GM18870 (cell line): Measurements from ENCODE around the gene ADCYAP1R1.

Experiments used
- ATAC-seq: cut with Tn5 transposase; IDR thresholded peaks from one replicate; pipeline ENCODE4 v1.9.1; 2021; ENCODE audit warnings: moderate library complexity; ENCODE audit not compliant: unreplicated experiment

ADCYAP1R1 gene

DNA sequence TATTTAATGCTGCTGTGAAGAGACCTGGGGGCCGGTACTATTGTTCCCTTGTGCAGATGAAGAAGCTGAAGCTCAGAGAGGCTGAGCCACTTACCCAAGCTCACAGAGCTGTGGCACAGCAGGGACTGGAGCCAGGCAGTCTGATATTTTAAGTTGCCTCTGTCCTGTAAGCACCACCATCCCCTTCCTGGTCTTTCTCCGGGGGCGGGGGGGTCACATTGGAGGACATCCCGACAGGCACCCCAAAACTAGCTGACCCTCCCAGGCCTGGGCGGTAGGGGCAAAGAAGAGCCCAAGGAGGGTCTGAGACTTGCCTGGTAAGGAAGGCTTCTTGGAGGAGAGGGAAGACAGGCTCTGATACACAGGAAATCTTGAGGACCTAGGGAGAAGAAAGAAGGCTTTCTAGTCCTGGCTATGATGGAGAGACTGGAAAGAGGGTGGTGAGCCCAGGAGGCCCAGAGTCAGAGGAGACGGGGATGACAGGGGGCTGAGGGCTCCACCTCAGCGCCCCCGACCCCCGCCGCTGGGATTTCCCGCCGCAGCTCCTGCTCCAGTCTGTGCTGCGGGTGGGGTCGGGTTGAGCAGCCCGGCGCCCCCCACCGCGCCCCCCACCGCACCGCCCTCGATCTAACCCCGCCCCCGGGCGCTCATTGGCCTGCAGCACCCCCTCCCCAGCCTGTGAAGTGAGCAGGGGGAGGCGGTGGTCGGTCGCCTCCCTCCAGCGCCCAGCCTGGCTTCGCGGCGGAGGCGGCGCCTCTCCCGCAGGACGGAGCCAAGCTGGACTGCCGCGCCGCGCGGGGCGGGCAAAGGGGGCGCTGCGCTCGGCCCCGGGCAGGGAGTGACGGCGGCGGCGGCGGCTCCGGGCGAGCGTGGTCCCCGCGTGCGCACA, at the start of gene ADCYAP1R1:
ADCYAP1R1 (plus strand) TSS at position 711 of the 889 bp plus-strand sequence. CDS start 10,957 bp downstream, outside the sequence.
- ATAC-seq, result no peak

DNA sequence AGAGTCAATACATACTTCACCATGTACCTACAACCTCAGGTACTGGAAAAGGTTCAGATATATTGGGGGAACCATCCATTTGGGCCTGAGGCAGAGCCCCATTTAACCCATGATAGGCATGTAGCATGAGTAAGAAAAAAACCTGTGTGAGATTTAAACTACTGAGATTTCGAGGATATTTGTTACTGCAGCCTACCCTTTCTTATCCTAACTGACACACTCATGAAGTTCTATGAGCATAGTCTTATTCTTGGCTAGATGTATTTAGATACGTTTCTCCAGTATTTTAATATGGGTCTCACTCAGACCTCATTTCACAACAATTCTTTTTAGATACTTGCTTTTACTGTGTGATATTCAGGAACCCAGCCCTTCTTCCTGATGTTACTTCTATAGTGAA, 49.0 kb upstream of the ADCYAP1R1 start:
- ATAC-seq, result no peak

DNA sequence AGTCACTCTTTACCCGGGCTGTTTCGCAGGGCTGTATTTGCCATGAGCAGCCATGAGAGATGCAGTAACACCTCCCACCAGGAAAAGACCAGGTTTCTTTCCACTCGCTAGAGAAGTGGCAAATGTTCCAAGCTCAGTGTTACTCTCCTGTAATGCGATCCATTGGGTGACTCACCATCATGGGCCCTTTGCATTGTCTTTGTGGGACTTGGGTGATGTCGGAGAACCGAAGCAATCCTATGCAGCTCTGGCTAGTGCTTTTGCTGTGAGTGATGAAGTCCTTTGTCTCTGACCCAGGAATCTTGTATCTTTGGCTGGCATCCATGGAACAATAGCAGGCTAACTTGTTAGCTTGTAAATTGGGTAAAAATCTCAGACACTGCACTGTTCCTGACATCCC, 48.4 kb upstream of the ADCYAP1R1 start:
- ATAC-seq, result no peak

DNA sequence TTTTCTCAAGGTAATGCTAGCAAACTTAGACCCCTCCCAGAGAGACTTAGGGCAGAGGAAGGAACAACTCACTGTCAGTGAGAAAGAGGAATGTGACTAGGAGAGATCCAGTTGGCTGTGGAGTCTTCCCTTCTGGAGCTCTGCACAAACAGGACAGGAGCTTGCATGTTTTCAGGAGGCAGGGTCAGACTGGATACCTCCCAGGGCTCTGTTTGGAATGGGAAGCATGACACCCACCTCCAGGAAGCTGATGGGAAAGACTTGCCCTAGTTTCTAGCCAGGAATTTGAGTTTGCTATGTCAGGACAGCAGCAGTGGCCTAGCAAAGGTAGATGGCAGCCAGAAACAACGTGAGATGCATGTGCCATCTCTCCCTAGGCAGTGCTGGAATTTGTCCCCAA, 47.7 kb upstream of the ADCYAP1R1 start:
- ATAC-seq, result no peak

DNA sequence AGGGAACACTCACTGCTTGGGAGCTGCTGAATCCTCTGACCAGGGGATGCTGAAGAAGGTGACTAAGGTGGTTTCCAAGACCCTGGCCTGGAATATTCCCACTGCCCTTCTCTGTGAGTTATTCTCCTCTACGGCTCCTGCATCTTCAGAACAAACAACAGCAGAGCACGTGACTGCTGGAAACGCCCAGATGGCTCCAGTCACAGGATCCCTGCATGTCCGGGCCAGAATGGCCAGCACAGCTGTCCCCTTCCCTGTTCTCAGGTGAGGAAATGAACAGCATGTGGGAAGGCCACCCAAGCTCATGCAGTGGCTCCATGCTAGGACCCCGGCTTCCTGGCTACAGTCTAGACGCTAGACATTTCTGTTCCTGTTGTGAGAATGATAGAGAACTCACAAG, 45.3 kb upstream of the ADCYAP1R1 start:
- ATAC-seq, result no peak

DNA sequence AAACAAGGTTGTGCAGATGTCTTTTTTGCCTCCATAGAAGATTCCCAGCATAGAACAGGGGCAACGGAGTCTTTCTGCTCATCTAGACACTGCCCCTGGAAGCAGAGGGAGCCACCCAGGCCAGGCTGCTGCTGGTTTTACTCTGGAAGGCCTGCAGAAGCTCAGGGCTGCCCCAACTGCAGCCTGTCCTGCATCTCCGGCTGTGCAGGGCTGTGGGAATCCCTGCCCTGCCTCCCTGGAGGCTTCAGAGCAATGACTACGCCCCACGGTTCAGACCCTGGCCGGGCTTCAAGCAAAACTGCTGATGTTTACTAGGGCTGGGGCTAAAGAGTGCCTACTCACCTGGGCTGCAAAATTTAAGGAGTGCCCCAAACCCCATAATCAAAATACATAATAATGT, 44.5 kb upstream of the ADCYAP1R1 start:
- ATAC-seq, result no peak

DNA sequence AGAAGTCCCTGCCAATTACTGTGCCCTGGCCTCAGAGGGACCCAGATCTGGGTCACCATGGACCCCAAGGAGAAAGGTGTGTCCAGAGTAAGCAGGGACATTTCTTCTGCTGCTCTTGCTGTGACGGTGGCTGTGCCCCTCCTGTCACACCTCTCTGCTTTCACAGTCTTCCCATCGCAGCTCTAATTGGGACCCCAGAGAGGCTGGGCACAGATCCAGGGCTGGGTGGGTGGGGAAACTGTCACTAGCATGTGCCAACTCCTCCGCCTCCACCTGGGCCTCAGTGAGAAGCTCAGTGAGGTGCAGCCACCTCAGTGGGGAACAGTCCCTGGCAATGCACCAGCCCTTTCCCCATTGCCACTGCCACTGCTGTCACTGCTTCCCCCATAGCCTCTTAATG, 37.3 kb upstream of the ADCYAP1R1 start:
- ATAC-seq, result no peak

DNA sequence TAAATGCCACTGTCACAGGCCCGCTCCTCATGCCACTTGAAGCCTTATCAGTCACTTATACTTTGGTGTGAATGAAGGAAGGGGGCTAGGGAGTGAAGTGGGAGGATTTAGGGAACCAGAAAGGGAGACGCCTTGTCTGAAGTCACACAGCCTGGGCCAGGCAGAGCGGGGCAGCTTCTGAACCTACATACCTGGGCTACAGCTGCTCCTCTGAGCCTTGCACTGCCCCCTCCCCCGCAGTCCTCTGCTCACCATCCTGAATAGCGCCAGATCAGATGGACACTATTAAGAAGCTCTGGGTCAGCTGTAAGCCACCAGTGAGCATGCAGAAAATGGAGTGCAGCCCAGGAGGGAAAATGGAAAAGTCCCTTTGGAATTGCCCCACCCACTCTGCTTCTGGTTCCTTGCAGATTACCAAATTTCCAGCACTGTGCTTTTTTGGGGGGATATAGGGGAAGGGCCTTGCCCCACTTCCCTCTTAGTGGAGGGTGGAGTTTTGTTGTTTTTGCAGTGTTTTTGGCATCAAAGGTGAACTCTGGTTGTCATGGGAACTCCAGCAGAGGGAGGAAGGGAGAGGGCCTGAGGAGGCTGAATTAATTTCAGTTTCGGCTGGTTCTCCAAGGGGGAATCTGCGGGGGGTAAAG, 35.0 kb upstream of the ADCYAP1R1 start:
- ATAC-seq, result no peak

DNA sequence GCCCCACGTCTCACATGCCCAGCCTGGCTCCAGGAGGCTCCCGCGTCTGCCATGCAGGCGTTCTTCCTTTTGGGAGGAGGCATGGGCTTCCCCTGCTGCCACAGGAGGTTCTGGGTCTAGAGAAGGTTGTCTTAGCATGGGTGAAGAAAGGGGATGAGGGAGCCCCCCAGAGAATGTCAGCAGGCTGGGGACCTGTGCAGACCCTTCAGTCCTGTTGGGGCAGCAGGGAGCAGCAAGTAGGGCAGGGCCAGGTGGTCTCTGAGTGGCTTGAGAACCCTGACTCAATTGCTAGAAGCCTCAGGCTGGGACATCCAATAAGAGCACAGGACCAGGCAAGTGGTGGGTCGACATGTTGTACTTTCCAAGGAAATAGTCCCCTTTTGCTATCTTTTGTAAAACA, 34.4 kb upstream of the ADCYAP1R1 start:
- ATAC-seq, result no peak

DNA sequence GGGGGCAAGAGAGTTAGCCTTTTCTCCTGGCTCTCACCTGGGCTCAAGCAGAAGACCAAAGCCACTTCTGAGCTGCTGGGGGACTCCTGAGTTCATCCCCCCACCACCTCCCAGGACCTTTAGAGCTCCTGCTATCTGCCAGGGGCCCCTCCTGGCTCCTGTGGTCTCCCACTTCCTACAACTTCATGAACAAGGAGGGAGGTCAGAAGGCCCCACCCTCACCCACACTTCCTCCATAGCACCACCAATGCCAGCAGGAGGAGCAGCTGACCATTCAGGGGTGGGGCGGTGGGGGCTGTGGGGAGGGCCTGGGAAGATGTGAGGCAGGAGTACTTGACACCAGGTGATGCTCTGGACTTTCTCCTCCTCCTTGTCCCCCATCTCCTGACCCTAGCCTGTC, 32.6 kb upstream of the ADCYAP1R1 start:
- no peak for ATAC-seq

DNA sequence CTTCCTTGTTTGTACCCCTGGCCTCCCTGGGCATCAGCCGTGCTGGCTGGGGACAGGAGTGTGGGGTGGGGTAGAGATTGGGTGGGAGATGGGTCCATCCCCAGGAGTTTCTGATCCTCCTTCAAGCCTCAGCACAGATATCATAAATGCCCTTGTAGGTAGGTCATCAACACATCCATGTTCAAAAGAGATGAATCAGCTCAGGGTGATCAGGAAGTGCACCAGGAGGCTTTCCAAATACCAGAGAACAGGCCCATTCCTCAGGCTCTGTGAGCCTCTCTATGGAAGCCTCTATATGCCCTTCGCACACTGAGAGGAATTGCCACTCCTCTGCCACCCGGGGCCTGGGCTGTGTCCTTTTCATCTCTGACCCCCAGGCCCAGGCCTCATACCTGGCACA, 31.9 kb upstream of the ADCYAP1R1 start:
- ATAC-seq, result no peak

DNA sequence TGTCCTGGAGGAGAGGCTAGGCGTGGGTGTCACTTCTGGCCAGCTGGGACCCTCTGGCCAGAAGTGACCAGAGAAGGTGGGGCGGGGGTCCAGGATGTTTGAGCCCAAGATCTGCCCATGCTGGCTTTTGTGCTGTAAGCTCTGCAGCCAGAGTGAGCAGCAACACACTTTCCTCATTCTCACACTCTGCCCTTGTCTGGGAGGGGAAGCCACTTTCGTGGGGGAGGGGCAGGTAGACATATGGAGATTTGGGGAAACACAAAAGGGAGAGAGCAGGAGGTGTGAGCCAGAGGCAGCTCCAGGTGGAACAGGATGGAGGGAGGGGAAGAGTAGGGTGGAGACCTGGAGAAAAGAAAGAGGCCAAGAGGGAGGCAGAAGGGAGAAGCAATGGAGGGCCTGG, 31.5 kb upstream of the ADCYAP1R1 start:
- no peak for ATAC-seq

DNA sequence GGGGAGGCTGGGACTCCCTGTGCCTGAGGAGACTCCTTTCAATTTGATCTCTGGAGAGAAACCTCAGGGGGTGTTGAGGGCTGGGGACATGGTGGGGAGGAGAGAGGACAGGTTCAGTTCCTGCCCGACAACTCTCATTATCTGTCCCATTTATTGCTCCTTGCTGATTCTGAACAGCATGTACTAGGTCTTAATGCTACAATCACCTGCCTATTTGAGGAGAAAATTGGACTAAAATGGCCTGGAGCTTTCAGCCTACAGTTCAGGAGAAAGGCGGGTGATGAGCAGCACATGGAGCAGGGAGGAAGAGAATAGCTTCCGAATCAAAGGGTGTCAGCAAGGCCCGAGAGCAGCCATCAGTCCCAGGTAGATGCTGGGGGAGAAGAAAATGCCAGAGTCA, 30.0 kb upstream of the ADCYAP1R1 start:
- ATAC-seq, result no peak

DNA sequence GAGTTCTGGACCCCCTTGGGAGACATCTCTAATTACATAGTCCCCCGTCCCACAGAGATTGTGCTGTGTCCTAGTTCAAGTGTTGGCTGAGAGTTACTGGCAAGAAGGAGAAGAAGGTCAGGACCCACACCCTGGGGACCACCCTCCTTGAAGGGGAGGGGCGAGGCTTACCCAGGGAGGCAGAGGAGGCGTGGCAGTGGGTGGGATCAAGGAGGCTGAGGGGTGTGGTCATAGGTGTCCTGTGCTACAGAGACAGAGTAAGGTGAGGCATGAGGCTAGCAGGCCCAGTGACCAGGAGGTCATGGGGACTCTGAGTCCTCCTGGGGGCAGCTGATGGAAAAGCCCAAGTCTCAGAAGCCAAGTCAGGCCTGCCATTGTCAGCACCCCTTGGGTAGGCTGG, 29.4 kb upstream of the ADCYAP1R1 start:
- no peak for ATAC-seq

DNA sequence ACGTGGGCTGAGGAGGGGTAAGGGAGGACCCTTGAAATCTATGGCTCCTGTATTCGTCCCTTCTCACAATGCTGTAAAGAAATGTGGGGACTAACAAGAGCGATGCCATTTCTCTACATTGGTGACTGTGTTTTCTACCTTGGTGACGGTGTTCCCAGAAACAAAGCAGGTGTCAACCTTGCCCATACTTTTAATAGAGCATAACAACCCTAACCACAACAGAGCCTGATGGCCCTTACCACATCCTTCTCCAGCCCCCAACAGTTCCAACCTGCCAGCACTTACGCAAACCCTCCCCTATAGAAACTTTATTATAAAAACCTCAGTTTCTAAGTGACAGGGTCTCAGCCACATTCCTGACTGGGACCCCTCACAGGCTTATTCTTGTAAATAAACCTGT, 28.2 kb upstream of the ADCYAP1R1 start:
- ATAC-seq, result no peak

DNA sequence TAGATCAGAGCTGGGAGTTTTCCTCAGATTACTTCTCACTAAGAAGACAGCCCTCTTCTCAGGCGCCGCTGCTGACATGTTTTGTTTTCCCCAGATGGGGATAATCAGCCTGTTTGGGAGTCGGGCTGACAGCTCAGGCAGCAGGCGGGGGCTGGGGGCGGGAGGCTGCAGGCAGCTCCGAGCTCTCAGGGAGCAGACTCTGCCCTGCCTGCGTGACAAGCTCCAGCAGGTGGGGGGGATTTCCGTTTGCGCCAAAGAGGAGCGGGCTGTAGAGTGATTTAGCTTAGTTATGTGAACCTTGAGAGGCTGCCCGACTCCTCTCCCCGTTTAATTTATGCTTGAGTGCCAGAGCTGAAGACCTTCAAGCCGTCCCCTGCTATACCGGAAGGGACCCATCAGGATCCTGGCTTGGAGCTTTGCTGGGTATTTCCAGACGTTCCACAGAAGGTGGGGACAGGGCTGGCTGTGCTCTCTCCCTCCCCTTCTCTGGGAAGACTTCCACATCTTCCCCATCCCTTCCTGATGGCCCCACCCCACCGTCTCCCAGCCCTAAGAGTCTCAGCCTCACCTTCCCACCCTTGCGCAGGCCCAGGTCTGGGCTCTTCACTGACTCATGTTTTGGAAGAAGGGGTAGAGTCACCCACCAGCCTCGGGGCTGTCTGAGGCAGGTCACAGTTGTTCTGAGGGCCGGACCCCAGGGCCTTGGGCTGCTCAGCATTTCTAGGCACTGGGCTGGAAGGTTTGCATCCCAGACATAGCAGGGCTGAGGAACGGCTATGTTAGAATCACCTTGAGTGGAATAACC, 24.7 kb upstream of the ADCYAP1R1 start:
- no peak for ATAC-seq

DNA sequence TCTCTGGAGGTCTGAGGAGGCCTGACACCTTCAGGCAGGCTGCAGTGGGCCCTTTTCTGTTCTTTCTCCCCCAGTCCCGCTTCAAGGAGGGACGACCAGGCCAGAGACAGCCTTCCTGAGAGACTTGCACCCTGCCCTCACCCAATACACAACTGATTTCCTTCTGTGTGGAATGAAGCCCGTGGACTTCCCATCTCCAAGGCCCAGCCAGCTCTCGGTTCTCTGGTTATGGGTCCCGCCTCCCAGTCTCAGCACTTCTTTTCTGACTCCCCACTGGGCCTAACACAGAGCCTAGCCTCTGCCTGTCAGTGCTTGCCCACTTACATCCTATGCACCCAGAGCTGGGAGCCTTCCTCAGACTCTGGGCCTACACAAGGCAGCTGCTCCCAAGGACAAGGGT, 24.1 kb upstream of the ADCYAP1R1 start:
- ATAC-seq, result no peak

DNA sequence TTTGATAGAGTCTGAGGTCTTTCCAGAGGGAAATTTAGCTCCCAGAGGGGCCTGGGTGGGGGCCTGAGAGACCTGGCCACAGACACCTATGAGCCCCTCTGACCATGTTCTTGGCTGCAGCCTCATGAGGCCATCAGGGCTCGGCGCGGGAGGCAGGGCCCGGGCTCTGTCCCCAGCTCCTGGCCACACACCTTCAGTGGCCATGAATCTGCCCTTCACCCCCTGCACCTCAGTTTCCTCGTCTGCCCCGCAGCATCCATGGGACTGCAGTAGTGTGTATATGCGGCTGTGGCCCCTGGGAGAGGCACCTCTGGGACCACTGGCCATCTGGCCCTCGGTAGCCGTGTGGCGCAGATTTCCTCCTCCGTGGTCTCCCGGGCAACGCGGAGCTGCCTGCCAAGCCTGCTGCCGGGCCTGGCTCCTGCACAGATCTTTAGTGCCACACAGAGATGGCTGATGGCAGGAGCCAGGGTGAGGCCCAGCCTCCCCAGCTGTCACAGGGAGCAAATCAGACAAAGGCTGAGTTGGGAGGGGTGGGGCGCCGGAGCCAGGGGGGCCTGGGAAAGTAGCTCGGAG, 23.6 kb upstream of the ADCYAP1R1 start:
- ATAC-seq, result no peak

DNA sequence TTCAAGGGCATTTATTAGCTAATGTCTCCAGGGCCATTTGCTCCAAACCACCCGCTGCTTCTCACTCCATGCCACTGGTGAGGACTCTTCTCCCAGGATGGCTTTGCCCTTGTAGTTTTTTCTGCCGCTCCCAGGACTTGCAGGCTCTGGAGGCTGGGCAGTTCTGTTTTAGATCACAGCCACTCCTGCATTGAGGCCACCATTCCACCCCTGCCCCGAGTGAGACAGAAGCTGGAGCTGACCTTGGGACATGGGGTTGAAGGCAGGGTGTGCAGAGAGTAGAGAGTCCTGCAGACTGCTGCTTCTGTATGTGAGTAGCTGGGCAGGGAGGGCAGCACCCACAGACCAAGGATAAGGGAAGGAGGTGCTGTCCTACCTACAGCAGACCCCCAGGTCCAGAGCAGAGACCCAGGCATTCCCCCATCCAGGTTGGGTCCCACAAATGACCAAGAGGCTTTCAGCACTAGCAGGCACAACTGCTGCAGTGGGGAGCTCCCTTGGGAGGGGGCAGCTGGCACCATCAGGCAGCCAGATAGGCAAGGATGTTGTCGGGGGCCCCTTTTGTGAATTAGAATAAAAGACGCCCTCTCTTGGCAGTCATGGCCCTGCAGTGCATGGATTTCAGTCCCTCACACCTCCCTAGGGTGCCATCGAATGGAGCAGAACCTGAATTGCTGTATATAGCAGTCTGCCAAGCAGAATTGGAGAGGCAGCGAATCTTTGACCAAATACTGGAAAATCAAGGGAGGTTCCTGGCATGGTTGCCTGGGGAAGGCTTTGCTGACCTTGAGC, 22.7 kb upstream of the ADCYAP1R1 start:
- ATAC-seq, result no peak

DNA sequence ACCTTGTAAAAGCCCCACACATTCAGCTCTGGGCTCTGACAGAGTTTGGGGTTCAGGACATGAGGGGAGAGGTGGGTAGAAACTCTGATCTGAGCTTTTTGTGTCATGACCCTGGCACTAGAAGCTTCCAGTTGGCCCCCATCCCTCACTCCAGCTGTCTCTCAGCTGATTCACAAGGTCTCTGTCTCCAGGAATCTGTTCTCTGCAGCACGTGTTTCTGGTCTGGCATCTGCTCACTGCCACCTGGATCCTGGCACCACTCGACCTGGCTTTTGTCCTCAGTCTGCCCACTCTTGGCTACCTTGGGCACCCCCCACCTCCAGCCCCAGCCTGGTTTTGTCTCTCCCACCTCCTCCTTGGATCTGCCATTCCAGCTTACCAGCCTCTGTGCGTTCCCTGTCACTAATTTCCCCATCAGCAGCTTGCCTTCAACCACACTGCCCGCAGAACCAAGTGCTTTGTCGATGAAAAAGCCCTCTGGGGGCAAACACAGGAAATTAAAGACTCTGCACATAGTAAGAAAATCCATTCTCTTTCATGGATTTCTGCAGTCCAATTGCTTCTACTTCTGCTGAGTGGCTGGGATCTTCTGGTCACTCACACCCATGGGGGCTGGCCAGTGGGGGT, 18.3 kb upstream of the ADCYAP1R1 start:
- no peak for ATAC-seq
